OCI-LY3 (cell line): ENCODE results near the gene SERINC3.

Experiments used
- CTCF ChIP-seq: fragments of 200-600, 300-600 bp; sonication (generic); IDR thresholded peaks from 2 replicates; pipeline ENCODE4 v1.5.1; 2014; ENCODE audit warnings: antibody characterized with exemption, low read length, low read depth
- EZH2phosphoT487 ChIP-seq: fragments of 200-600 bp; shearing (Covaris generic); IDR thresholded peaks from 2 replicates; pipeline ENCODE4 v1.6.1; 2018; ENCODE audit warnings: antibody characterized with exemption, mixed run types, low read depth

GRCh38 chr20:44459271-44459670, 62.6 kb downstream of the SERINC3 start:
- TF ChIP-seq CTCF (no peak), EZH2phosphoT487 (no peak)
